ENCODE results near the gene IQSEC1. TPM values are rescaled to one million over a fixed set of nuclear protein-coding genes. Genes with fewer than 3 reads are reported as not detected.

IQSEC1 gene
- total RNA-seq, 4 donors from 2014 or later: 56.1 to 99.5 (median 78.2) TPM

GRCh38 chr3:13120289-13120927, 47.2 kb upstream of the IQSEC1 start:
- WGBS: 83% methylated on average over 13 of the region's 14 CpGs
- no peak for DNase-seq (ENCODE audit: extremely low spot score)
- TF ChIP-seq EP300 (IDR thresholded peaks at IDR 0.05): no peak
- TF ChIP-seq, protein P1, sequence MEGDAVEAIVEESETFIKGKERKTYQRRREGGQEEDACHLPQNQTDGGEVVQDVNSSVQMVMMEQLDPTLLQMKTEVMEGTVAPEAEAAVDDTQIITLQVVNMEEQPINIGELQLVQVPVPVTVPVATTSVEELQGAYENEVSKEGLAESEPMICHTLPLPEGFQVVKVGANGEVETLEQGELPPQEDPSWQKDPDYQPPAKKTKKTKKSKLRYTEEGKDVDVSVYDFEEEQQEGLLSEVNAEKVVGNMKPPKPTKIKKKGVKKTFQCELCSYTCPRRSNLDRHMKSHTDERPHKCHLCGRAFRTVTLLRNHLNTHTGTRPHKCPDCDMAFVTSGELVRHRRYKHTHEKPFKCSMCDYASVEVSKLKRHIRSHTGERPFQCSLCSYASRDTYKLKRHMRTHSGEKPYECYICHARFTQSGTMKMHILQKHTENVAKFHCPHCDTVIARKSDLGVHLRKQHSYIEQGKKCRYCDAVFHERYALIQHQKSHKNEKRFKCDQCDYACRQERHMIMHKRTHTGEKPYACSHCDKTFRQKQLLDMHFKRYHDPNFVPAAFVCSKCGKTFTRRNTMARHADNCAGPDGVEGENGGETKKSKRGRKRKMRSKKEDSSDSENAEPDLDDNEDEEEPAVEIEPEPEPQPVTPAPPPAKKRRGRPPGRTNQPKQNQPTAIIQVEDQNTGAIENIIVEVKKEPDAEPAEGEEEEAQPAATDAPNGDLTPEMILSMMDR (IDR thresholded peaks at IDR 0.05): no peak
- TF ChIP-seq POLR2A (IDR thresholded peaks at IDR 0.05; ENCODE audit: low read depth): no peak
- TF ChIP-seq POLR2AphosphoS5 (IDR thresholded peaks at IDR 0.05): no peak
- H3K9me3 ChIP-seq: no peaks in the 10 kb centered on the region
- H3K4me3 ChIP-seq: no peak overlapping the region
- intact Hi-C loops (cut with DNase I): no loop called here
- peaks cover 0 to 18% (median 0%) of the 10 kb centered on the region in 4 donors for H3K27me3 ChIP-seq
- H3K27ac ChIP-seq (replicated peaks in 1 of 4): no peak overlapping the region
- no peaks in the 10 kb centered on the region for H3K36me3 ChIP-seq
- H3K4me1 ChIP-seq: no peaks in the 10 kb centered on the region

DNA sequence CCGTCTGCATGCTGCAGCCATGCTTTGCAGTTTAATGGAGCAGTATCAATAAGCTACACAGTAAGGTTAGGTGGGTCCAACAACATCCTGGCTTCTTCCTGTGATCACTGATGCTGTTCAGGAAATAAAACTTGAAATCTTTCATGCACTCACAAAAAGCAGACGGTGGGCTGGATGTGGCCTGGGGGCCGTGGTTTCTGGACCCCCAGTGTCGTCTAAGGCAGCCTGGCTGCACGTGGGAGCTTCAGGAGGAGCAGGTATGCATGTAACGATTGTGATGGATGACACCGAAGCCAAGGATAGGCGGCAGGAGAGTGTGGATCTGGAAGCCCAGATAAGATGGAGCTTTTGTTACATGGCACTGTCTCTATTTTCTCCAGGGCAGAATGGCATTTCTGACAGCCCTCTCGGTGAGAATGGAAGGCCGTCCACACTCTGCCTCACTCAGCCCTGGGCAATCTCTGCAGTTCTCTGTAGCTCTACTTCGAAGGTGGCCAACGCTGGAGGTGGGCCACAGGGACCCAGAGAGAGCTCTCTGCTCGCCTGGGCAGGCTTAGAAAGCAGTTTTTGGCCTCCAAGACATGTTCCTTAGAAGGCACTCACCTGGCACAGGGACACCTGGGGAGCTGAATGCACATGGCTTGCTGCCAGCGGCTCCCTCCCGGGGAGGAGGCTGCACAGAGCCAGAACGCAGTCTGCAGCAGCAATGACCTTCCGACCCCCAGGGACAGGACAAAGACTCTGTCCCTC, 46.4 kb upstream of the IQSEC1 start:
- DNase-seq (ENCODE audit: extremely low spot score): no peak
- peaks cover 0 to 25% (median 0%) of the 10 kb centered on the region in 4 donors for H3K27me3 ChIP-seq
- TF ChIP-seq POLR2AphosphoS5 (IDR thresholded peaks at IDR 0.05): no peak
- TF ChIP-seq, protein P1 (IDR thresholded peaks at IDR 0.05): no peak
- TF ChIP-seq EP300 (IDR thresholded peaks at IDR 0.05): no peak
- no peak for TF ChIP-seq POLR2A (IDR thresholded peaks at IDR 0.05; ENCODE audit: low read depth)
- no peaks in the 10 kb centered on the region for H3K4me1 ChIP-seq
- no peaks in the 10 kb centered on the region for H3K36me3 ChIP-seq
- no peak overlapping the region for H3K4me3 ChIP-seq
- WGBS: 68% methylated on average over 13 of the region's 17 CpGs
- H3K9me3 ChIP-seq: no peaks in the 10 kb centered on the region
- H3K27ac ChIP-seq (replicated peaks in 1 of 4): no peak overlapping the region
- intact Hi-C loops (cut with DNase I): no loop called here

- no peaks in the 10 kb centered on the region for H3K9me3 ChIP-seq
- no peak overlapping the region for H3K27ac ChIP-seq (replicated peaks in 1 of 4)
- H3K27me3 ChIP-seq: peaks cover 0 to 50% (median 0%) of the 10 kb centered on the region in 4 donors
- TF ChIP-seq POLR2A (IDR thresholded peaks at IDR 0.05; ENCODE audit: low read depth): no peak
- no peak for DNase-seq (ENCODE audit: extremely low spot score)
- no peaks in the 10 kb centered on the region for H3K36me3 ChIP-seq
- H3K4me3 ChIP-seq: no peak overlapping the region
- 77% methylated on average over 8 of the region's 8 CpGs for WGBS
- H3K4me1 ChIP-seq: no peaks in the 10 kb centered on the region
- intact Hi-C loops (cut with DNase I): no loop called here
These were observed 43.2 kb upstream of the IQSEC1 start for GRCh38 chr3:13116426-13116825.

DNA sequence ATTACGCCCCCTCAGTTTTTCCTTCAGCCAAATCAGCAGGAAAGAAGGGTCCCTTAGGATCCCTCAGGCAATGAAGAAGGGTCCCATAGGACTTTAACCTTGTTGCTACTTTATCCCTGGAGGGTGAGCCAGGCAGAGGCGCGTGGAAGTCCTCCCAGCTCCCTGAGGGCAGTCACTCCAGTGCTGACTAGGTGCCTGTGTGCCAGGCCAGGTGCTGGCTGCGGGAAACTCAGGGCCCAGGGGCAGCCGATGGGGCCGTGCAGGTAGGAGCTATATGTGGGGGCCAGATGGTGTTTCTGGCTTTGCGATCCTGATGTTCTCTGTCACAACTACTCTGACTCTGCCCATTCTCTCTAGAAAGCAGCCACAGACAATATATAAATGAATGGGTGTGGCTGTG, 42.8 kb upstream of the IQSEC1 start:
- H3K27ac ChIP-seq (replicated peaks in 1 of 4): no peak overlapping the region
- H3K4me1 ChIP-seq: no peaks in the 10 kb centered on the region
- peaks cover 0 to 54% (median 0%) of the 10 kb centered on the region in 4 donors for H3K27me3 ChIP-seq
- H3K4me3 ChIP-seq: no peak overlapping the region
- no peaks in the 10 kb centered on the region for H3K36me3 ChIP-seq
- 90% methylated on average over 5 of the region's 7 CpGs for WGBS
- no peaks in the 10 kb centered on the region for H3K9me3 ChIP-seq
- DNase-seq (ENCODE audit: extremely low spot score): no peak
- TF ChIP-seq POLR2A (IDR thresholded peaks at IDR 0.05; ENCODE audit: low read depth) (no peak), EP300 (IDR thresholded peaks at IDR 0.05) (no peak), POLR2AphosphoS5 (IDR thresholded peaks at IDR 0.05) (no peak)
- TF ChIP-seq, protein P1 (IDR thresholded peaks at IDR 0.05): no peak
- intact Hi-C loops (cut with DNase I): no loop called here

DNA sequence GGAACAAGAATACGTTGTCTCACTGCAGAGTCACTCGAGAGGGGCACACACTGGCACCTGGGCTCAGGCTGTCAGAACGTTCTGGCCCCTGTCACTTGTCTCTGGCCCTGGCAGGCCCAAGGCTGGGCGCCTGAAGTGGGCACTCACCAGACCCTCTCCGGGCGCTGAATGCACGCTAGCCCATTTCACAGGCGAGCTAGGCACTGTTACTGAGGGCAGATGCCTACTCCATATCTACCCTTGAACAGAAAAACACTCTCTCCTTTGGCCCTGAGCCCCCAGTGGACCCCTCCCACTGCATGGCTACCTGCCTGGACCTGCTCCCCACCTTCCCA, 42.3 kb upstream of the IQSEC1 start:
- 90% methylated on average over 5 of the region's 8 CpGs for WGBS
- H3K27me3 ChIP-seq: peaks cover 0 to 58% (median 0%) of the 10 kb centered on the region in 4 donors
- no peak for DNase-seq (ENCODE audit: extremely low spot score)
- TF ChIP-seq POLR2AphosphoS5 (IDR thresholded peaks at IDR 0.05): no peak
- TF ChIP-seq POLR2A (IDR thresholded peaks at IDR 0.05; ENCODE audit: low read depth): no peak
- no peak for TF ChIP-seq EP300 (IDR thresholded peaks at IDR 0.05)
- TF ChIP-seq, protein P1 (IDR thresholded peaks at IDR 0.05): no peak
- H3K4me3 ChIP-seq: no peak overlapping the region
- H3K9me3 ChIP-seq: no peaks in the 10 kb centered on the region
- intact Hi-C loops (cut with DNase I): no loop called here
- H3K36me3 ChIP-seq: no peaks in the 10 kb centered on the region
- H3K4me1 ChIP-seq: no peaks in the 10 kb centered on the region
- H3K27ac ChIP-seq (replicated peaks in 1 of 4): no peak overlapping the region
